MM.1S (cell line): ENCODE data around the gene MRPS2.

ENCODE experiments used
- EZH2 ChIP-seq: fragments of 300-600 bp; sonication (generic); optimal IDR thresholded peaks from 2 replicates; pipeline ENCODE3; 2017; ENCODE audit warnings: low read depth, mild to moderate bottlenecking, antibody characterized with exemption, low read length, mixed read lengths
- TF ChIP-seq, protein P1 (sequence below): fragments of 300-600 bp; sonication (generic); IDR thresholded peaks from 2 replicates; pipeline ENCODE4 v1.5.1; 2016; ENCODE audit warnings: antibody characterized with exemption, low read length, mixed read lengths

DNA sequence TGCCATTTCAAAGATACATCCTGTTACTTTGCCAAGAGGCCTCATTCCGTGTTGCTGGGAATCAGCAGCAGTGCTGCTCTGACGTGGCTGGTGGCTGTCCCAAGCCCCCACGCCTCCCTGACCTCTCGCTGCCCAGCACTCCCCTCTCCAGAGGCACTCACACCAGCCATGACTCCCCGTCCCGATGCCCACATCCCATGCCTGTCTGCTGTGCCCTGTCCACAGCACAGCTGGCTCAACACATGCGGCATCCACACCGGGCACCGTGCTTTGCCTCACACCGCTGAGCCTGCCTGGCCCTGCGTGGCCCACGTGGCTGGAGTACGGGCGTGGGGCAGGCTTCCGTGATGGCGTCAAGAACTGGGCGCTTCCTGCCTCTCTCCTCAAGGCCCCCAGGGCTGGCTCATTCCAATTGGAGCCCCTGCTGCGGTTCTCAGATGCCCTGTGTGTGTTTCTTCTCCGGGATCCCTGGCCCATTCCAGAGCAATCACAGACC, 12.9 kb downstream of the MRPS2 start:
- TF ChIP-seq, protein P1, sequence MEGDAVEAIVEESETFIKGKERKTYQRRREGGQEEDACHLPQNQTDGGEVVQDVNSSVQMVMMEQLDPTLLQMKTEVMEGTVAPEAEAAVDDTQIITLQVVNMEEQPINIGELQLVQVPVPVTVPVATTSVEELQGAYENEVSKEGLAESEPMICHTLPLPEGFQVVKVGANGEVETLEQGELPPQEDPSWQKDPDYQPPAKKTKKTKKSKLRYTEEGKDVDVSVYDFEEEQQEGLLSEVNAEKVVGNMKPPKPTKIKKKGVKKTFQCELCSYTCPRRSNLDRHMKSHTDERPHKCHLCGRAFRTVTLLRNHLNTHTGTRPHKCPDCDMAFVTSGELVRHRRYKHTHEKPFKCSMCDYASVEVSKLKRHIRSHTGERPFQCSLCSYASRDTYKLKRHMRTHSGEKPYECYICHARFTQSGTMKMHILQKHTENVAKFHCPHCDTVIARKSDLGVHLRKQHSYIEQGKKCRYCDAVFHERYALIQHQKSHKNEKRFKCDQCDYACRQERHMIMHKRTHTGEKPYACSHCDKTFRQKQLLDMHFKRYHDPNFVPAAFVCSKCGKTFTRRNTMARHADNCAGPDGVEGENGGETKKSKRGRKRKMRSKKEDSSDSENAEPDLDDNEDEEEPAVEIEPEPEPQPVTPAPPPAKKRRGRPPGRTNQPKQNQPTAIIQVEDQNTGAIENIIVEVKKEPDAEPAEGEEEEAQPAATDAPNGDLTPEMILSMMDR = no peak
- no peak for TF ChIP-seq EZH2
